ENCODE results near the gene HOXD4.

GRCh38 chr2:176162911-176163671, 11.7 kb downstream of the HOXD4 start:
- TF ChIP-seq CTCF (IDR thresholded peaks at IDR 0.05) (no peak), EP300 (IDR thresholded peaks at IDR 0.05) (no peak)

Data from gastroesophageal sphincter (tissue), 3 donors.